GM10847 (cell line): Measurements from ENCODE around the gene PRICKLE3.

Experiments
- POLR2A ChIP-seq: IDR thresholded peaks from 2 replicates; pipeline ENCODE4 v1.6.1; 2011; ENCODE audit not compliant: insufficient read length; ENCODE audit errors: extremely low read depth

Gene PRICKLE3

GRCh38 chrX:49176421-49177326 lies 9.5 kb downstream of the PRICKLE3 start:
- no peak for TF ChIP-seq POLR2A

DNA sequence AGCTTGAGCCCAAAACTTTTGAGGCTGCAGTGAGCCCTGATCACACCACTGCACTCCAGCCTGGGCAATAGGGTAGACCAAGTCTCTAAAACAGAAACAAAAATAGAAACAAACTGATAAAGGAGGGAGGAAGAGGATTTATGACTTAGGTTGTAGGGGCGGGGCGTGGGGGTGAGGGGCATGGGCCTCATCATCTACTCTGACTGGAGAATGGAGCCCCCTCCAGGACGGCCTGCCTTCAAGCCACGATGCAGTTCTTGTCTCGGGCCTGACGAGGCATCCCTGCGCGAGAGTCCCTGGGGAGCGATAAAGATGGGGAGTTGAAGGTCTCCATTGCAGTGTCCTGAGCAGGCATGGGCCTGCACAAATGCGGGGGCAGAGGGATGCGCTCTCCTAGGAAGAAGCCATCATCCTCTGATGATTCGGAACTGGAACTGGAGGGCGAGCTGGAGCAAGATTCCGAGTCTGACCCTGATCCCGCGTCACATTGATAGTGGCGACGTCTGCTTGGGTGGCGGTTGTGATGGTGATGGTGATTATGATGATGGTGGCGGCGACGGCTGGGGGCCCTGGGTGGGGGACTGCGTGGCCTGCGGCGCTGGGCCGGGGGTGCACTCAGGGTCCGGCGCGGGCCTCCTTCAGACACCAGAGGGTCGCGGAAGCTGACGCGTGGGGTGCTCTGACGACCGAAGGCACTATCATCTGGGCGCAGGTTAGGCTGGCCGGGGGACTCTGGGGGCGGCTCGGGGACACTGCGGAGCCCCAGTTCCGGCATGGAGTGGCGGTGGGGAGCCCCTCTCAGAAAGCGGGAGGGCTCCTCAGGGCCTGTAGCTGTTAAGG lies 10.5 kb downstream of the PRICKLE3 start:
- no peak for TF ChIP-seq POLR2A

DNA sequence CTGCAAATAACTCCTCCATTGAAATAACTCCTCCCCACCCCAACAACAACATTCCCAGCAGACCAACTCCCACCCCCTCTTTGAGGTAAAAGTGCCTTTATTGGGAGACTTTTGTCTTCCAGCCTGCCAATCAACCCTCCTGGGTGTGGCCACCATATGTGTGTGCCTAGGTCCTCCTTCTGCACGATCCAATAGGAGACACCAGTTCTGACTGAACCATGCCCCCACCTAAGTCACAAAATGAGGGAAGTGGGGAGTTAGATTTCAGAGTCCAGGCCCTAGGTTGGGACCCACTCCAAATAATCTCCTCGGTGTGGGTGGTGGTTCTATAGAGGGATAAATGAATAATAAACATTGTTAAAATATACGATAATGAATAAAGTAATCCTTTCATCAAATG lies 11.4 kb downstream of the PRICKLE3 start:
- TF ChIP-seq POLR2A: no peak

DNA sequence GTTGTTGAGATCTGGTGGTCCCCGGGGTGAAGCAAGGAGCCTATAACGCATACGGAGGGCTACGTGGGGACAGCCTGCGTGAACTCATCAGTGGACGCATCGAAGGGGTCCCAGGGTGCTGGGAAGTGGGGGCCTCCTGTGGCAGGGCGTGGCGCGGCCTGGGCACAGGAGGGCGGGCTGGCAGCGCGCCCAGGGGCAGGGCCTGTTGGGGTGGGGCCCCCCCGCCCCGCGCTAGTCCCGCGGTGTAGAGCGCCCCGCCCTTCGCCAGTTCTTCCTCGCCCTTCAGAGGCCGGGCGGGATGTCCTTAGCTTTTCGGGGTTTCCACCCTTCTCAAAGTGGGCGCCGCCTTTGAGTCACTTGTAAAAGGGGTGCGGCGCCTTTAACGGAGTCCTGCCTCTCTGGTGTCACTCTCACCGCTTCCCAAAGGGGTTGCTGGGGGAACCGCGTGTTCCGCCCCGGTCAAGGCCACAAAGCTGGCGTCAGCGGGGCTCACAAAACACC lies 13.8 kb downstream of the PRICKLE3 start:
- no peak for TF ChIP-seq POLR2A

DNA sequence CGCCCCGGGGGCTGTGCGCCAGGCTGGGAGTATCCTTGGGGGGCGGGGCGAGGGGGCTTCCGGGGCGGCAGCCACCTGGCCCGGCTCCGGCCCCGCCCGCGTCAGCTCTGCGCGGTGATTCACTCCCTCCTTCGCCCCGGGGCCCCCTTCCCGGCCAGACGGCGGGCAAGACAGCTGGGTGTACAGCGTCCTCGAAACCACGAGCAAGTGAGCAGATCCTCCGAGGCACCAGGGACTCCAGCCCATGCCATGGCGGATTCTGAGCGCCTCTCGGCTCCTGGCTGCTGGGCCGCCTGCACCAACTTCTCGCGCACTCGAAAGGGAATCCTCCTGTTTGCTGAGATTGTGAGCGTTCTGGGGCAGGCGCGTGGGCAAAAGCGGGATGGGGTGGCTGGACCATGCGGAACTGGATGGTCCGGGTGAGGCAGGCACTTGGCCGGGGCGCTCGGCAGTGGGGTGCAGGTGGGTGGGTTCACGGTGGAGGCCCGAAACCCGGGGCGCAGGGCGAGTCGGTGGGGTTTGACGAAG lies 14.4 kb downstream of the PRICKLE3 start, which contains the start of gene PLP2:
Gene PLP2, plus strand, starts transcription at position 147 of the 528 bp plus-strand sequence. Its CDS starts 103 bp downstream, at position 250.
- TF ChIP-seq POLR2A: no peak

DNA sequence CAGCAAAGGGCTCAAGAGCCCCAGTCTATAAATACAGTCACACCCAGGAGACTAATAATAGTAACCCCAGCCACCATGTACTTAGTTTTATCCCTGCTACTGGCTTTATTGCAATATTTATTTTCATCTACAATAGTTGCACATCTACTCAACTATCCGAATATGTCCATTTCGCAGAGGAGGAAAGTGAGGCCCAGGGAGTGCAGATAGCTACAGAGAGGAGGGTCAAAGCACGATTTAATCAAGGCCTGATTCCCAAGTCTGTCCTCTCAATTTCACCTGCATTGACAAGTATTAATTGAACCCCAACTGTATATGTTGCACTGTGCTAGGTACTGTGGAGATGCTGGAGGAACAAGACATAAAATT lies 18.4 kb downstream of the PRICKLE3 start:
- TF ChIP-seq POLR2A: no peak

GRCh38 chrX:49166914-49167739 lies 19.0 kb downstream of the PRICKLE3 start:
- peak; percentile 28 for TF ChIP-seq POLR2A

- TF ChIP-seq POLR2A: peak; percentile 16
These were observed 20.0 kb downstream of the PRICKLE3 start for GRCh38 chrX:49165901-49166881.

DNA sequence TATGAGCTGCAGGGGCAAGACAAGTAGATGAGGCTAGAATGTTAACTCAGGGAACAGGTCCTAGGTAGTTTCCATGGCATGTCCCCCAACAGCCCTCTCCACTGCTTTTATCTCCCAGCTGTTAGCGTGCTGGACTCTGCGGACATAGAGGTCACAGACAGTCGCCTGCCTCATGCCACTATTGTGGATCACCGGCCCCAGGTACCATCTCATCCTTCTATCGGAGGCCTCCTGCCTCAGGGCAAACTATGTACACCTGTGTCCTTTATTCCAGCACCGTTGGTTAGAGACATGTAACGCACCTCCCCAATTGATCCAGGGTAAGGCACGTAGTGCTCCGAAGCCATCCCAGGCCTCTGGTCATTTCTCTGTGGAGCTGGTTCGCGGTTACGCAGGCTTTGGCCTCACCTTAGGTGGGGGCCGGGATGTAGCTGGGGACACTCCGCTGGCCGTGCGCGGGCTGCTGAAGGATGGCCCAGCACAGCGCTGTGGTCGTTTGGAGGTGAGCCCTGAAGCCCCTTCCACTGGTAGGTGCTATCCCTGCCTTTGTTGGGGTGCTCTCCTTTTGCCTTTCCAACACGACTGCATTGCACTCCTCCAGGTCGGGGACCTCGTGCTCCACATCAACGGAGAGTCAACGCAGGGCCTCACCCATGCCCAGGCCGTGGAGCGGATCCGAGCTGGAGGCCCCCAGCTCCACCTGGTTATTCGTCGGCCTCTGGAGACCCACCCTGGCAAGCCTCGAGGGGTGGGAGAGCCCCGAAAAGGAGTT lies 21.4 kb downstream of the PRICKLE3 start:
- no peak for TF ChIP-seq POLR2A

DNA sequence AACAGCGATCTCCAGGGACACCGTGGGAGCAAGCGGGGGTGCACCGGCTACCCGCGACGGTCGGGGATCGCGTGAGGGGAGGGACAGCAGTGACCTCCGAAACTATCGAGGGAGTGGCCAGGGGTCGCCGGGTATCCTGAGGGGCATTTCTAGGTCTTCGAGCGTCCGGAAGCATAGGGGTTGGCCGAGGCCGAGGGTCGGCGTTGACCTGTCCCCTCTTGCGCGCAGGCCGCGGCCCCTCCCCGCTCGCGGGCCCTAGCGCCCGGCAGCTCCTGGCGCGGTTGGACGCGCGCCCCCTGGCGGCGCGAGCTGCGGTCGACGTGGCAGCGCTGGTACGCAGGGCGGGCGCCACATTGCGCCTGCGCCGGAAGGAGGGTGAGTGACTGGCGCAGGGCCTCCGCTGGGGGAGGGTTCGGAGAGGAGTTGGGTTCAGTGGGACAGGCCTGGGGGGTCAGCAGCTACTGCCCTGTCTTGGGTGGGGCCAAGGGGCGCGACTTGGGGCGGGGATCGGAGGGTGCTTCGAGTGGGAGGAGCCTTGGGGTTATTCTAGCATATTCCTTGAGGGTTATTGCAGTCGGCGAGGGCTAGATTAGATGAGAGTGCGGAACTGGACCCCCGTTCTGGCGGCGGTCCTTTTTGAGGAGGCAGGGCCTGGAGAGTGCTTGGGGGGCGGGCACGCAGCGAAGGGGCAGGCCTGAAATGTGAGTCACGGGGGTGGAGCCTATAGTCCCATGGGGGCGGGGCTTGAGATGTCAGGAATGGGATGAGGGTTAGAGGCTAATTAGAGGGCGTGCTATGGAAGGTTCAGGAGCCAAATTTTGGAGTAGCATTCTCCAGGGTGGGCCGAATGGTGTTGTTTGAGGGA lies 22.4 kb downstream of the PRICKLE3 start:
- peak; percentile 14 for TF ChIP-seq POLR2A

GRCh38 chrX:49162620-49163019 lies 23.6 kb downstream of the PRICKLE3 start, which contains the start of gene MAGIX:
TSS of gene MAGIX (plus strand) at chrX:49162758. CDS start at chrX:49162890, 132 bp downstream.
- TF ChIP-seq POLR2A: no peak

GRCh38 chrX:49161632-49162031 lies 24.5 kb downstream of the PRICKLE3 start:
- TF ChIP-seq POLR2A: no peak
